ENCODE data around the gene QSOX2.

DNA sequence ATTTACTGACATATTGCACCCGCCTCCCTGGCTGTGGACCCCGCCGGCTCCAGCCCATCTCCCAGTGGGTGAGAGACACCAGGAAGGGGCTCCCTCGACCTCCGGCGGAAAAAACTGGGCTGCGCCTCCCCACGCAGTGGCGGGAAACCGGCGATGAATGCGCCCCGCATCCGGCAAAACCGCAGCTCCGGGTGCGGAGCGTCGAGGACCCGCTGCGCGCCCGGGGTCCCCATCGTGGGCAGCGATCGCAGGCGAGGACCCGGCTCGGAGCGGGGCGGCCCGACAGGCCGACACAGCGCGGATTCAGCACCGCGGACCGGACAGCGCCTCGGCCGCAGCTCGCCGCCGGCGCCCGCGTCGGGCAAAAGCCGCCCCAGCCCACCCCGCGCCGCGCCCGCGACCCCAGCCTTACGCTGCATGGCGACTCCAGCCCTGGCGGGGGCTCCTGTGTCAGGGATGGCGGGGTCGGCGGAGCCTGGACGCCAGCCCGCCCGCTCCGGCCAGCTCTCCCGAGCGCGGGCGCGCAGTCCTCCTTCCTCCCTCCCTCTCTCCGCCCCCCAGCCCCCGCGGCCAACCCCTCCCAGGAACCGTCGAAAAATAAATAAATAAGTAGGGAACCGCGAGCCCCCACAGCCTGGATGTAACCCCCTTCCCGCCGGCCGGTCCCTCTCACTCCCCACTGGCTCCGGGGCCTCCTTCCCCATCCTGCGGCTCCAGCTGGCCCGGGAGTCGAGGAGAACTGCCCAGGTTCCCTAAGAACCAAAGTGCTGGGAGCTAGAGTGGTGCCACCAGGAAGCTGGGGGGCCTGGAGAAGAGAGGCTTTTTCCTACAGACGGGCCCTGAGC is 43.8 kb downstream of the QSOX2 start:
- TF ChIP-seq, protein P1, sequence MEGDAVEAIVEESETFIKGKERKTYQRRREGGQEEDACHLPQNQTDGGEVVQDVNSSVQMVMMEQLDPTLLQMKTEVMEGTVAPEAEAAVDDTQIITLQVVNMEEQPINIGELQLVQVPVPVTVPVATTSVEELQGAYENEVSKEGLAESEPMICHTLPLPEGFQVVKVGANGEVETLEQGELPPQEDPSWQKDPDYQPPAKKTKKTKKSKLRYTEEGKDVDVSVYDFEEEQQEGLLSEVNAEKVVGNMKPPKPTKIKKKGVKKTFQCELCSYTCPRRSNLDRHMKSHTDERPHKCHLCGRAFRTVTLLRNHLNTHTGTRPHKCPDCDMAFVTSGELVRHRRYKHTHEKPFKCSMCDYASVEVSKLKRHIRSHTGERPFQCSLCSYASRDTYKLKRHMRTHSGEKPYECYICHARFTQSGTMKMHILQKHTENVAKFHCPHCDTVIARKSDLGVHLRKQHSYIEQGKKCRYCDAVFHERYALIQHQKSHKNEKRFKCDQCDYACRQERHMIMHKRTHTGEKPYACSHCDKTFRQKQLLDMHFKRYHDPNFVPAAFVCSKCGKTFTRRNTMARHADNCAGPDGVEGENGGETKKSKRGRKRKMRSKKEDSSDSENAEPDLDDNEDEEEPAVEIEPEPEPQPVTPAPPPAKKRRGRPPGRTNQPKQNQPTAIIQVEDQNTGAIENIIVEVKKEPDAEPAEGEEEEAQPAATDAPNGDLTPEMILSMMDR (IDR thresholded peaks at IDR 0.05) = no peak
- TF ChIP-seq POLR2A (IDR thresholded peaks at IDR 0.05) (no peak), POLR2AphosphoS5 (IDR thresholded peaks at IDR 0.05) (no peak), EP300 (IDR thresholded peaks at IDR 0.05) (no peak)

Data from upper lobe of left lung (tissue), 4 donors.